ENCODE measurements around the gene ODR4. TPM values are rescaled to one million over a fixed set of nuclear protein-coding genes. Genes with fewer than 3 reads are reported as not detected.

Gene ODR4
- total RNA-seq, 2 experiments from 2014 or later, result 21.3 to 24.5 TPM

DNA sequence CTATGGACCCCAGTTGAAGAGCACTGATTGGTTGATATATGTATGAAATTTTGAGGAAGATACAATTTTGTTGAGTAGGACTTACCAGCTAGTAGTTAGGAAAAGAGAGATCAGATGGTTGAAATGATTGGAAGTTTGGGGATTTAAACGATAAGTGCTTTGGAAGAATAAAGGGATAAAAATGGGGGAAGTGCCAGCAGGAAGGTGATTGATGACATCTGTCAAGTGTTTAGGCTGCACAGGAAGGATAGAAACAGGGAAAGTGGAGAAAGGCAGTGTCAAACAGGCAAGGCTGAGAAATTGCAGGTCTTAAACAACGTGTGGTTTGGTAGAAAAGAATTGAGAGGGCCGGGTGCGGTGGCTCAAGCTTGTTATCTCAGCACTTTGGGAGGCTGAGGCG is 62.9 kb downstream of the ODR4 start:
- no peaks in the 10 kb centered on the region for H3K36me3 Mint-ChIP-seq (ENCODE audit: low read depth)
- no peaks in the 10 kb centered on the region for H3K27me3 Mint-ChIP-seq
- no peaks in the 10 kb centered on the region for H3K4me1 Mint-ChIP-seq (ENCODE audit: low read depth)
- H3K4me3 Mint-ChIP-seq, result no peak overlapping the region
- H3K4me1 ChIP-seq (ENCODE audit: insufficient read depth, low read length), result no peaks in the 10 kb centered on the region
- H3K27me3 ChIP-seq (ENCODE audit: control insufficient read depth in 1 of 2, insufficient read depth in 2 of 2, low read length in 2 of 2), result no peaks in the 10 kb centered on the region
- no peaks in the 10 kb centered on the region for H3K36me3 ChIP-seq (ENCODE audit: insufficient read depth, low read length)
- TF ChIP-seq, protein P1, sequence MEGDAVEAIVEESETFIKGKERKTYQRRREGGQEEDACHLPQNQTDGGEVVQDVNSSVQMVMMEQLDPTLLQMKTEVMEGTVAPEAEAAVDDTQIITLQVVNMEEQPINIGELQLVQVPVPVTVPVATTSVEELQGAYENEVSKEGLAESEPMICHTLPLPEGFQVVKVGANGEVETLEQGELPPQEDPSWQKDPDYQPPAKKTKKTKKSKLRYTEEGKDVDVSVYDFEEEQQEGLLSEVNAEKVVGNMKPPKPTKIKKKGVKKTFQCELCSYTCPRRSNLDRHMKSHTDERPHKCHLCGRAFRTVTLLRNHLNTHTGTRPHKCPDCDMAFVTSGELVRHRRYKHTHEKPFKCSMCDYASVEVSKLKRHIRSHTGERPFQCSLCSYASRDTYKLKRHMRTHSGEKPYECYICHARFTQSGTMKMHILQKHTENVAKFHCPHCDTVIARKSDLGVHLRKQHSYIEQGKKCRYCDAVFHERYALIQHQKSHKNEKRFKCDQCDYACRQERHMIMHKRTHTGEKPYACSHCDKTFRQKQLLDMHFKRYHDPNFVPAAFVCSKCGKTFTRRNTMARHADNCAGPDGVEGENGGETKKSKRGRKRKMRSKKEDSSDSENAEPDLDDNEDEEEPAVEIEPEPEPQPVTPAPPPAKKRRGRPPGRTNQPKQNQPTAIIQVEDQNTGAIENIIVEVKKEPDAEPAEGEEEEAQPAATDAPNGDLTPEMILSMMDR (IDR thresholded peaks at IDR 0.05), result no peak
- DNase-seq, result no peak
- H3K9me3 Mint-ChIP-seq, result no peaks in the 10 kb centered on the region
- H3K4me3 ChIP-seq (ENCODE audit: low read length), result no peak overlapping the region
- H3K27ac ChIP-seq (ENCODE audit: low read depth in 1 of 2, low read length in 2 of 2), result no peak overlapping the region
- no peak for ATAC-seq (ENCODE audit: poor library complexity)
- no peak overlapping the region for H3K27ac Mint-ChIP-seq
- CTCF ChIA-PET, result no interaction called here
- H3K9me3 ChIP-seq (ENCODE audit: control insufficient read depth in 1 of 2, insufficient read depth in 1 of 2, low read length in 2 of 2), result no peaks in the 10 kb centered on the region
- POLR2A ChIA-PET, result no interaction called here
- intact Hi-C loops (cut with DNase I, micrococcal nuclease), result no loop called here

DNA sequence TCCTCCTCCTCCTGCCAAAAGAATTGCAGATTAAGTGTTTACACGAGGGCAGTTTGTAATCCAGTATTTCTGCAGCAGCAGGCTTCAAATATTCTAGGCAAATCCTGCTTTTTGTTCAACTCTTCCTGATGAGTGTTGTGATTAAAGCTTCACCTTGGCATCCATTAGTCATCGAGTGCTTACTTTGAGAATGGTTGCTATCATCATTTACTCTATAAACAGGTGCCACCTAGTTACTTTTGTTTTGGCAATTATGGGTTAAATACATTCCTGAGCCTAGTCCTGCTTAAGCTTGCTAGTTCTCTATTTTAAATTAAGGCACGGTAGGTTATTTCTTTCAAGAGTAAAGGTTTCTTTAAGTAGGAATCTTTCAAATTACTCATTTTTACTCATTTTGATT is 64.9 kb downstream of the ODR4 start:
- no peaks in the 10 kb centered on the region for H3K36me3 Mint-ChIP-seq (ENCODE audit: low read depth)
- CTCF ChIA-PET, result no interaction called here
- H3K4me1 ChIP-seq (ENCODE audit: insufficient read depth, low read length), result no peaks in the 10 kb centered on the region

DNA sequence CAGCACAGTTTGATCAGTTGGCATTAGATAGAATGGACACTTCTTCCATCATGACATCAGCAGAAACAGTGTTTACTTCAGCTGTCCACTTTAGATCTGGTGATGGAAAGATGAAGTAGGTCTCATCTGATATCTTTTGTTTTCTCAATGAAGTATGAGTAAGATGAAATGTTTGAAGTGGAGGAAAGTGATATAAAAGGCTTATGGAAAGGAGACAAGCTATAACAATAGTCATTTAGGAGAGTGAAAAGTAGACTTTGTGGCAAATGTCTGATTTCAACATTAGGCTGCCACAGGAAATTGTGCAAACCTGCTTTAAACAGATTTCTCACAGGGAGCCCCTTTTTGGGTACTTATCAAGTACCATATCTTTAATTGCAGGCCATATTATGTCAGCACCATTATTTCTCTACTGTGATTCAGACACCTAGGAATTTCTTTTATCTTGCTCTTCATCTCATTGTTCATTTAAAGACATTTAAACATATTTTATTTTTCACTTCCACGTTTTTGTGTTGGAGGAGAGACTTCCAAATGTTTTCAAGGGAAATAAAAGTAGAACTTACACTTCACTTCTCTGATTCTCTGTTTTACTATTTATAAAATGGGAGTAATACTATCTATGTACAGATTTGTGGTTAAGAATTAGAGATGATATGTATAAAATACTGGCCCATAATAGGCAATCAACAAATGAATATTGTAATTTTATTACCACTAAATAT is 67.2 kb downstream of the ODR4 start:
- POLR2A ChIA-PET, result no interaction called here
- ATAC-seq (ENCODE audit: poor library complexity), result no peak

More for the DNA sequence above, 64.9 kb downstream of the ODR4 start:
- POLR2A ChIA-PET, result no interaction called here
- no peaks in the 10 kb centered on the region for H3K4me1 Mint-ChIP-seq (ENCODE audit: low read depth)
- ATAC-seq (ENCODE audit: poor library complexity), result no peak
- intact Hi-C loops (cut with DNase I, micrococcal nuclease), result no loop called here
- TF ChIP-seq, protein P1 (IDR thresholded peaks at IDR 0.05), result no peak
- H3K4me3 Mint-ChIP-seq, result no peak overlapping the region
- Histone ChIP-seq H3K4me3 (ENCODE audit: low read length) (no peak overlapping the region), H3K9me3 (ENCODE audit: control insufficient read depth in 1 of 2, insufficient read depth in 1 of 2, low read length in 2 of 2) (no peaks in the 10 kb centered on the region), H3K36me3 (ENCODE audit: insufficient read depth, low read length) (no peaks in the 10 kb centered on the region), H3K27me3 (ENCODE audit: control insufficient read depth in 1 of 2, insufficient read depth in 2 of 2, low read length in 2 of 2) (no peaks in the 10 kb centered on the region), H3K27ac (ENCODE audit: low read depth in 1 of 2, low read length in 2 of 2) (no peak overlapping the region)
- H3K27ac Mint-ChIP-seq, result no peak overlapping the region
- no peaks in the 10 kb centered on the region for H3K27me3 Mint-ChIP-seq
- H3K9me3 Mint-ChIP-seq, result no peaks in the 10 kb centered on the region
- DNase-seq, result no peak

More for the DNA sequence above, 67.2 kb downstream of the ODR4 start:
- no peaks in the 10 kb centered on the region for H3K4me1 Mint-ChIP-seq (ENCODE audit: low read depth)
- H3K27ac Mint-ChIP-seq, result no peak overlapping the region
- Histone ChIP-seq H3K9me3 (ENCODE audit: control insufficient read depth in 1 of 2, insufficient read depth in 1 of 2, low read length in 2 of 2) (no peaks in the 10 kb centered on the region), H3K27ac (ENCODE audit: low read depth in 1 of 2, low read length in 2 of 2) (no peak overlapping the region), H3K4me1 (ENCODE audit: insufficient read depth, low read length) (no peaks in the 10 kb centered on the region), H3K36me3 (ENCODE audit: insufficient read depth, low read length) (no peaks in the 10 kb centered on the region), H3K4me3 (ENCODE audit: low read length) (no peak overlapping the region), H3K27me3 (ENCODE audit: control insufficient read depth in 1 of 2, insufficient read depth in 2 of 2, low read length in 2 of 2) (no peaks in the 10 kb centered on the region)
- no peaks in the 10 kb centered on the region for H3K27me3 Mint-ChIP-seq
- H3K36me3 Mint-ChIP-seq (ENCODE audit: low read depth), result no peaks in the 10 kb centered on the region
- TF ChIP-seq, protein P1 (IDR thresholded peaks at IDR 0.05), result no peak
- CTCF ChIA-PET, result no interaction called here
- intact Hi-C loops (cut with DNase I, micrococcal nuclease), result no loop called here
- no peak for DNase-seq
- no peak overlapping the region for H3K4me3 Mint-ChIP-seq
- no peaks in the 10 kb centered on the region for H3K9me3 Mint-ChIP-seq

Data from CD4-positive, alpha-beta T cell (primary cell).